ENCODE data around the gene TMEM132D.

Gene TMEM132D

DNA sequence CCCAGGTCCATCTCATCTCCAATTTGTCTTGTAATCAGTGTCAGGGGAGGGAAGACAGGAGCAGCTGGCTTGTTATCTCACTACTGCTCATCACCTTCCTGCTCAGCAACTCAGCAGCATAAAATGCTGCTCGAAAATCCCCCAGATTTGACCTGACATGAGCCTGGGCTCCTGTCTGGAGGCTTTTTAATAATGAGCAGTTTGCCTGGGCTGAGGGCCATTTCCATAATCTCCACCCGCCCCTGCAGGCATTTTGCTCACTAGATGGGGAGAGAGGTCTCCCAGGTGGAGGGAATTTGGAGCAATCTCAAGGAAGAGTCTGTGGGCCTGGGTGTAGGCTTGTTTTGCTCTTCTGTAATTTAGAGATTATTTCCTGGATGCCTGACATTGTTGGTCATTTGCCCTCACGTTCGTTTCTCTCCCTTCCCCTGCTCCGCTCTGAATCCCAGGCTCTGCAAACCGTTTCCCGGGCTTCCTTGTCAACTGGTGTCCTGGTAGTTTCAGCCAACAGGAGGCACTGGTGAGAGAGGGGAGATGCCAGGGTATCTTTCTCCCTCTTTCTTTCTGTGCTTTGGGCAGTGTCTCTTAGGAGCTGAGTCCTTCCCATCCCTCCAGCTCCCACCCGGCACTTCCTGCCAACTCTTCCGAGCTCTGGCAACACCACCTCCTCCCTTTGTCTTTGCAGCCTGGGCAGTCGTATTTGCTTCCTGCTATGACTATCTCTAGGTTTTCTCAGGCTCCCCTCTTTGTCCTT, 751.3 kb downstream of the TMEM132D start:
- TF ChIP-seq CTCF (IDR thresholded peaks at IDR 0.05; ENCODE audit: low read depth, low read length), result no peak
- no peak for DNase-seq (ENCODE audit: extremely low read depth, low read depth)

GRCh38 chr12:129150721-129151120, 753.1 kb downstream of the TMEM132D start:
- DNase-seq (ENCODE audit: extremely low read depth, low read depth), result no peak
- no peak for TF ChIP-seq CTCF (IDR thresholded peaks at IDR 0.05; ENCODE audit: low read depth, low read length)

- DNase-seq (ENCODE audit: extremely low read depth, low read depth), result no peak
- no peak for TF ChIP-seq CTCF (IDR thresholded peaks at IDR 0.05; ENCODE audit: low read depth, low read length)
Measured at GRCh38 chr12:129145381-129145780, 758.4 kb downstream of the TMEM132D start.

DNA sequence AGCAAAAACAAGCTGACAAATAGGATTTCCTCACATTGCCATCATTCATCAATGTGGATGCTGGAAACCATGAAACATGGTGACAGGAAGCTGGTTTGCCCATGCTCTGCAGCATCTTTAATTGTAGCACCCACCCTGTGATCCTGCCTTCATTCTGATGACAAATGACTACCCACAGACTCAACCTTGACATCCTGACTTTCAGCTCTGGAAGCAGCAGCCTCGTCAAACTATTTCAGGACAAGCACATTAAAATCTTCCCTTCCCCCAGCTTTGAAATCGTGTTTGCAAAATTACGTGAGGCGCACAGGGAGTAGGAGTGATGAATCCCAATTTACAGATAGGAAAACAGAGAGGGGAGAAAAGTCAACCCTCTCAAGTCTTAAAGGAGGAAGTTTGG, 765.0 kb downstream of the TMEM132D start:
- no peak for TF ChIP-seq CTCF (IDR thresholded peaks at IDR 0.05; ENCODE audit: low read depth, low read length)
- DNase-seq (ENCODE audit: extremely low read depth, low read depth), result no peak

DNA sequence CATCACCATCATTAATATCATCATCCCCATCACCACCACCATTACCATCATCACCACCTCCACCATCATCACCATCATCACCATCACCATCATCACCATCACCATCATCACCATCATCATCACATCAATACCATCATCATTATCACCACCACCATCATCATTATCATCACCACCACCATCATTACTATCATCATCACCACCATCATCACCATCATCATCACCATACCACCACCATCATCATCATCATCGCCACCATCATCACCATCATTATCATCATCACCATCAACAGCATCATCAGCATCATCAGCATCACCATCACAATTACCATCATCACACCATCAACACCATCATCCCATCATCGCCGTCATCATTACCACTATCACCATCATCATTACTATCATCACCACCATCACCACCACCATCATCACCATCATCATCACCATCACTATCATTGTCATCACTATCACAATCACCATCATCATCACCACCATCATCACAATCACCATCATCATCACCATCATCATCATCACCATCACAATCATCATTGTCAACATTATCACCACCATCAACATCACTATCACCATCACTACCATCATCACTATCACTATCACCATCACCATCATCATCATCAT, 767.0 kb downstream of the TMEM132D start:
- no peak for TF ChIP-seq CTCF (IDR thresholded peaks at IDR 0.05; ENCODE audit: low read depth, low read length)
- DNase-seq (ENCODE audit: extremely low read depth, low read depth), result no peak

DNA sequence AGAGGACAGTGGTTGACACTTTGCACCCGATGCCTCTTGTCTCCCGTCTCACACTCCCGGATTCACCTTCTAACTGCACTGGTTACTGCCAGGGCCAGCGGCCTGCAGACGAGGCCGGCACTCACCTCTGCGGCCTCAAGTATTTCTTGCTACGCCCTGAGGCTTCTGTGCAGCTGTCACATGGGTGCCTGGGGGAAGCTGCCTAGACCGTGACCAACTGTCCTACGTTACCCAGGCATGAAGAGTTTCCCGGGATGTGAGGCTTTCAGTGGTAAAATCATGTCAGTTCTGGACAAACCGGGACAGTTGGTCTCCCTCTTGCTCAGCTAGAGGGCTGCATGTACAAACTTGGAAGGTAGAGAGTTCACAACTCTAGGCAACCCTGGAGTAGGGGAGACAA, 776.1 kb downstream of the TMEM132D start:
- TF ChIP-seq CTCF (IDR thresholded peaks at IDR 0.05; ENCODE audit: low read depth, low read length), result no peak

GRCh38 chr12:129127211-129127610, 776.6 kb downstream of the TMEM132D start:
- TF ChIP-seq CTCF (IDR thresholded peaks at IDR 0.05; ENCODE audit: low read depth, low read length), result no peak
- no peak for DNase-seq (ENCODE audit: extremely low read depth, low read depth)

More for the DNA sequence above, 776.1 kb downstream of the TMEM132D start:
- DNase-seq (ENCODE audit: extremely low read depth, low read depth), result no peak
